HEK293 (cell line): Measurements from ENCODE around the gene APOBEC3B.

Experiments used
- FEZF1 ChIP-seq: fragments of 450-650 bp; formaldehyde crosslinking; IDR thresholded peaks from 2 replicates; pipeline ENCODE4 v1.5.1; 2016; ENCODE audit warnings: missing biosample characterization, missing genetic modification characterization
- GLIS1 ChIP-seq: fragments of 450-650 bp; formaldehyde crosslinking; IDR thresholded peaks from 2 replicates; pipeline ENCODE4 v1.5.1; 2016; ENCODE audit warnings: missing biosample characterization, missing genetic modification characterization
- HOXA7 ChIP-seq: sonication (generic); formaldehyde crosslinking; IDR thresholded peaks from 2 replicates; pipeline ENCODE4 v1.8.1; 2022; ENCODE audit warnings: missing genetic modification reagents, borderline replicate concordance
- KLF1 ChIP-seq: fragments of 450-650 bp; formaldehyde crosslinking; IDR thresholded peaks from 2 replicates; pipeline ENCODE4 v1.5.1; 2016; ENCODE audit warnings: missing biosample characterization, missing genetic modification characterization
- KLF17 ChIP-seq: fragments of 450-650 bp; formaldehyde crosslinking; IDR thresholded peaks from 2 replicates; pipeline ENCODE4 v1.5.1; 2016; ENCODE audit warnings: missing biosample characterization, missing genetic modification characterization
- OSR2 ChIP-seq: fragments of 450-650 bp; formaldehyde crosslinking; IDR thresholded peaks from 2 replicates; pipeline ENCODE4 v1.5.1; 2016; ENCODE audit warnings: missing biosample characterization, missing genetic modification characterization
- PATZ1 ChIP-seq: fragments of 450-650 bp; formaldehyde crosslinking; IDR thresholded peaks from 2 replicates; pipeline ENCODE4 v1.5.1; 2016; ENCODE audit warnings: missing biosample characterization, missing genetic modification characterization
- SP3 ChIP-seq: fragments of 450-650 bp; formaldehyde crosslinking; IDR thresholded peaks from 2 replicates; pipeline ENCODE4 v1.5.1; 2016; ENCODE audit warnings: missing biosample characterization, missing genetic modification characterization
- TCF7L2 ChIP-seq: IDR thresholded peaks from 2 replicates; pipeline ENCODE4 v1.6.1; 2011; ENCODE audit warnings: low read depth, mild to moderate bottlenecking, inconsistent platforms, low read length, moderate library complexity, borderline replicate concordance
- TRIM28 ChIP-seq: IDR thresholded peaks from 2 replicates; pipeline ENCODE4 v1.6.1; 2011; ENCODE audit warnings: low read length, control low read depth, borderline replicate concordance
- ZBTB17 ChIP-seq: fragments of 450-650 bp; formaldehyde crosslinking; IDR thresholded peaks from 2 replicates; pipeline ENCODE4 v1.5.1; 2016; ENCODE audit warnings: missing biosample characterization, missing genetic modification characterization
- ZBTB20 ChIP-seq: fragments of 450-650 bp; formaldehyde crosslinking; IDR thresholded peaks from 2 replicates; pipeline ENCODE4 v1.5.1; 2016; ENCODE audit warnings: missing biosample characterization, missing genetic modification characterization
- ZBTB48 ChIP-seq: fragments of 450-650 bp; formaldehyde crosslinking; IDR thresholded peaks from 2 replicates; pipeline ENCODE4 v1.5.1; 2016; ENCODE audit warnings: missing biosample characterization, missing genetic modification characterization
- ZFP3 ChIP-seq: fragments of 450-650 bp; formaldehyde crosslinking; IDR thresholded peaks from 2 replicates; pipeline ENCODE4 v1.5.1; 2016; ENCODE audit warnings: low read depth, missing biosample characterization, missing genetic modification characterization
- ZNF132 ChIP-seq: fragments of 450-650 bp; formaldehyde crosslinking; IDR thresholded peaks from 2 replicates; pipeline ENCODE4 v1.5.1; 2017; ENCODE audit warnings: missing biosample characterization, missing genetic modification characterization, borderline replicate concordance
- ZNF174 ChIP-seq: fragments of 450-650 bp; formaldehyde crosslinking; IDR thresholded peaks from 2 replicates; pipeline ENCODE4 v1.5.0; 2017; ENCODE audit warnings: missing biosample characterization, mild to moderate bottlenecking, missing genetic modification characterization
- ZNF214 ChIP-seq: fragments of 450-650 bp; formaldehyde crosslinking; IDR thresholded peaks from 2 replicates; pipeline ENCODE4 v1.5.1; 2017; ENCODE audit warnings: missing biosample characterization, mild to moderate bottlenecking, missing genetic modification characterization, borderline replicate concordance
- ZNF23 ChIP-seq: fragments of 450-650 bp; formaldehyde crosslinking; IDR thresholded peaks from 2 replicates; pipeline ENCODE4 v1.5.1; 2016; ENCODE audit warnings: missing biosample characterization, missing genetic modification characterization, borderline replicate concordance
- ZNF341 ChIP-seq: fragments of 450-650 bp; formaldehyde crosslinking; IDR thresholded peaks from 2 replicates; pipeline ENCODE4; 2016; ENCODE audit warnings: low read depth, missing biosample characterization, missing genetic modification characterization
- ZNF501 ChIP-seq: fragments of 450-650 bp; formaldehyde crosslinking; IDR thresholded peaks from 2 replicates; pipeline ENCODE4 v1.5.1; 2016; ENCODE audit warnings: missing biosample characterization, missing genetic modification characterization
- ZNF544 ChIP-seq: fragments of 450-650 bp; formaldehyde crosslinking; IDR thresholded peaks from 2 replicates; pipeline ENCODE4 v1.5.0; 2017; ENCODE audit warnings: missing biosample characterization, missing genetic modification characterization
- ZNF555 ChIP-seq: fragments of 450-650 bp; formaldehyde crosslinking; conservative IDR thresholded peaks from 2 replicates; pipeline ENCODE4 v1.5.1; 2017; ENCODE audit warnings: missing biosample characterization, mild to moderate bottlenecking, missing genetic modification characterization, inconsistent platforms
- ZNF571 ChIP-seq: fragments of 450-650 bp; formaldehyde crosslinking; IDR thresholded peaks from 2 replicates; pipeline ENCODE4 v1.5.0; 2017; ENCODE audit warnings: missing biosample characterization, missing genetic modification characterization
- ZNF610 ChIP-seq: fragments of 450-650 bp; formaldehyde crosslinking; IDR thresholded peaks from 2 replicates; pipeline ENCODE4 v1.5.1; 2016; ENCODE audit warnings: missing biosample characterization, missing genetic modification characterization, borderline replicate concordance
- ZNF639 ChIP-seq: fragments of 450-650 bp; formaldehyde crosslinking; IDR thresholded peaks from 2 replicates; pipeline ENCODE4 v1.5.1; 2016; ENCODE audit warnings: missing biosample characterization, missing genetic modification characterization
- ZNF670 ChIP-seq: fragments of 450-650 bp; formaldehyde crosslinking; IDR thresholded peaks from 2 replicates; pipeline ENCODE4 v1.5.1; 2016; ENCODE audit warnings: missing biosample characterization, missing genetic modification characterization, low read depth
- ZNF692 ChIP-seq: fragments of 450-650 bp; formaldehyde crosslinking; IDR thresholded peaks from 2 replicates; pipeline ENCODE4 v1.5.1; 2016; ENCODE audit warnings: missing biosample characterization, missing genetic modification characterization
- ZNF837 ChIP-seq: fragments of 450-650 bp; formaldehyde crosslinking; IDR thresholded peaks from 2 replicates; pipeline ENCODE4 v1.5.1; 2016; ENCODE audit warnings: missing biosample characterization, missing genetic modification characterization
- ZSCAN23 ChIP-seq: fragments of 450-650 bp; formaldehyde crosslinking; IDR thresholded peaks from 2 replicates; pipeline ENCODE4 v1.5.1; 2016; ENCODE audit warnings: missing biosample characterization, missing genetic modification characterization
- ZSCAN30 ChIP-seq: fragments of 450-650 bp; IDR thresholded peaks from 2 replicates; pipeline ENCODE4 v1.5.1; 2018; ENCODE audit warnings: missing biosample characterization, mild to moderate bottlenecking, missing genetic modification characterization, moderate library complexity
- ZXDB ChIP-seq: fragments of 450-650 bp; formaldehyde crosslinking; IDR thresholded peaks from 2 replicates; pipeline ENCODE4 v1.5.1; 2016; ENCODE audit warnings: missing biosample characterization, missing genetic modification characterization
- TF ChIP-seq, protein P1 (sequence below): fragments of 450-650 bp; IDR thresholded peaks from 2 replicates; pipeline ENCODE4 v1.5.1; 2018; ENCODE audit warnings: missing biosample characterization, mild to moderate bottlenecking, missing genetic modification characterization
- TF ChIP-seq, protein P2 (sequence below): fragments of 450-650 bp; formaldehyde crosslinking; IDR thresholded peaks from 2 replicates; pipeline ENCODE4; 2016; ENCODE audit warnings: missing biosample characterization, missing genetic modification characterization

Gene APOBEC3B

DNA sequence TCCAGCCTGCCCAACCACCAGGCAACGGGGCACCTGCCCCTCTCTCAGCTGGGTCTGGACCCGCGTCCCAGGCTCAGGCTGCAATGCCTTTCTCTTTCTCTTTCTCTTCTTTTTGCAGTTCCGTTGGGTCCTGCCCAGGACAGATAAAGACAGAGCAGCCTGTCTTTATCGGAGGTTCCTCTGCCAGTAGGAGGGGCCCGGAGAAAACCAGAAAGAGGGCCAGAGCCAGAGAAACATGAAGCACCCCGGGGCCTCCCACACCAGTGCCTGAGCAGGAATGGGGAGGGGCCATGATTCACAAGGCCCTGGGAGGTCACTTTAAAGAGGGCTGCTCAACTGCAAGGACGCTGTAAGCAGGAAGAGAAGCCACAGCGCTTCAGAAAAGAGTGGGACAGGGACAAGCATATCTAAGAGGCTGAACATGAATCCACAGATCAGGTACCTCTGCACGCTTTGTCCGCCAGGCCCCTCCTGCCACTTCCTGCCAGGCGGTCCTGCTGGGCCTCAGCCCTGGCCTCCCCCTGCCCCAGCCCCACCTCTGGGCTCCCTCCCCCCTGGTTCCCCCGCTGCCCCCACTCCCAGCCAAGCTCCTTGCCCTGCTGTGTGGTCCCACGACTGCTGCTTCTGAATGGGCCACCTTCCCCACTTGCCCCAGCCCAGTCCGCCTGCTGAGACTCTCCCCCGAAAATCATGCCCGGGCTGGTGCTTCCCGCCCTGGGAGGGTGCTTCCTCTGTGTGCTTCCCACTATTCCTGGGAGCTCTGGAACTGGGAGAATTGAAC, 32.0 kb downstream of the APOBEC3B start, which contains the start of gene APOBEC3C (continued):
- no peak for TF ChIP-seq ZNF501 (tag by site-specific recombination)
- TF ChIP-seq ZXDB (tag by site-specific recombination): peak; percentile 71; the same call in 1 of the 2 replicates
- peak; percentile 52 for TF ChIP-seq SP3 (tag by site-specific recombination)
- peak; percentile 55 for TF ChIP-seq FEZF1 (tag by site-specific recombination)
- no peak for TF ChIP-seq ZNF23 (tag by site-specific recombination)
- TF ChIP-seq HOXA7 (CRISPR knock-in tag): no peak
- no peak for TF ChIP-seq KLF1 (tag by site-specific recombination)
- TF ChIP-seq TRIM28: no peak
- TF ChIP-seq ZNF174 (tag by site-specific recombination): no peak
- TF ChIP-seq ZBTB48: no peak
- 0 out of 2 replicates have a peak, but pooled peaks have one; percentile 6 for TF ChIP-seq ZFP3 (tag by site-specific recombination)
- no peak for TF ChIP-seq ZNF555 (tag by site-specific recombination)
- TF ChIP-seq ZNF132 (tag by site-specific recombination): no peak
- TF ChIP-seq ZSCAN30 (tag by site-specific recombination): 0 out of 2 replicates have a peak, but pooled peaks have one; percentile 10
- no peak for TF ChIP-seq TCF7L2
- TF ChIP-seq GLIS1 (tag by site-specific recombination): peak; percentile 95
- no peak for TF ChIP-seq ZNF214 (tag by site-specific recombination)
- TF ChIP-seq ZBTB20 (tag by site-specific recombination): peak; percentile 91
- no peak for TF ChIP-seq ZNF610
- TF ChIP-seq ZNF544 (tag by site-specific recombination): no peak
- no peak for TF ChIP-seq ZNF571 (tag by site-specific recombination)
- TF ChIP-seq ZNF639 (tag by site-specific recombination): no peak
- no peak for TF ChIP-seq ZNF341
- TF ChIP-seq ZNF692: peak; percentile 71
- TF ChIP-seq PATZ1 (tag by site-specific recombination): peak; percentile 70
- no peak for TF ChIP-seq ZSCAN23 (tag by site-specific recombination)
- TF ChIP-seq ZNF670: no peak
- TF ChIP-seq, protein P1, sequence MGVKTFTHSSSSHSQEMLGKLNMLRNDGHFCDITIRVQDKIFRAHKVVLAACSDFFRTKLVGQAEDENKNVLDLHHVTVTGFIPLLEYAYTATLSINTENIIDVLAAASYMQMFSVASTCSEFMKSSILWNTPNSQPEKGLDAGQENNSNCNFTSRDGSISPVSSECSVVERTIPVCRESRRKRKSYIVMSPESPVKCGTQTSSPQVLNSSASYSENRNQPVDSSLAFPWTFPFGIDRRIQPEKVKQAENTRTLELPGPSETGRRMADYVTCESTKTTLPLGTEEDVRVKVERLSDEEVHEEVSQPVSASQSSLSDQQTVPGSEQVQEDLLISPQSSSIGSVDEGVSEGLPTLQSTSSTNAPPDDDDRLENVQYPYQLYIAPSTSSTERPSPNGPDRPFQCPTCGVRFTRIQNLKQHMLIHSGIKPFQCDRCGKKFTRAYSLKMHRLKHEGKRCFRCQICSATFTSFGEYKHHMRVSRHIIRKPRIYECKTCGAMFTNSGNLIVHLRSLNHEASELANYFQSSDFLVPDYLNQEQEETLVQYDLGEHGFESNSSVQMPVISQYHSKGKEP (tag by site-specific recombination): no peak
- peak; percentile 71 for TF ChIP-seq ZBTB17 (tag by site-specific recombination)
- no peak for TF ChIP-seq OSR2 (tag by site-specific recombination)
- TF ChIP-seq KLF17 (tag by site-specific recombination): peak; percentile 52; the same call in 1 of the 2 replicates
- TF ChIP-seq, protein P2, sequence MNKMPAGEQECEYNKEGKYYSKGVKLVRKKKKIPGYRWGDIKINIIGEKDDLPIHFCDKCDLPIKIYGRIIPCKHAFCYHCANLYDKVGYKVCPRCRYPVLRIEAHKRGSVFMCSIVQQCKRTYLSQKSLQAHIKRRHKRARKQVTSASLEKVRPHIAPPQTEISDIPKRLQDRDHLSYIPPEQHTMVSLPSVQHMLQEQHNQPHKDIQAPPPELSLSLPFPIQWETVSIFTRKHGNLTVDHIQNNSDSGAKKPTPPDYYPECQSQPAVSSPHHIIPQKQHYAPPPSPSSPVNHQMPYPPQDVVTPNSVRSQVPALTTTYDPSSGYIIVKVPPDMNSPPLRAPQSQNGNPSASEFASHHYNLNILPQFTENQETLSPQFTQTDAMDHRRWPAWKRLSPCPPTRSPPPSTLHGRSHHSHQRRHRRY (tag by site-specific recombination): no peak
- TF ChIP-seq ZNF837 (tag by site-specific recombination): no peak
